Duodenal mucosa (tissue), 2 donors: ENCODE measurements around the gene EYA2.
"Not testable (repeated sequence)": the region's sequence is repeated elsewhere in the genome, so short reads cannot be mapped to it uniquely, and the experiment has no call there.

Experiments
- H3K27ac ChIP-seq: one replicate; pipeline ENCODE4 v1.7.0; 2013; ENCODE audit warnings: low read depth, low read length
- H3K27me3 ChIP-seq, 2 donors: one replicate each; pipeline ENCODE4 v1.7.0; 2013; ENCODE audit warnings: low read length in 2 of 2, control low read depth in 1 of 2; ENCODE audit not compliant: insufficient read depth in 2 of 2, control insufficient read depth in 1 of 2
- H3K36me3 ChIP-seq, 2 donors: one replicate each; pipeline ENCODE4 v1.7.0; 2013; ENCODE audit warnings: low read length in 2 of 2, control low read depth in 1 of 2; ENCODE audit not compliant: insufficient read depth in 2 of 2, control insufficient read depth in 1 of 2
- H3K4me1 ChIP-seq, 2 donors: one replicate each; pipeline ENCODE4 v1.7.0; 2013; ENCODE audit warnings: low read length in 2 of 2, control low read depth in 1 of 2; ENCODE audit not compliant: insufficient read depth in 2 of 2, control insufficient read depth in 1 of 2
- H3K4me3 ChIP-seq, 2 donors: one replicate each; pipeline ENCODE4 v1.7.0; 2013; ENCODE audit warnings: low read length in 2 of 2, low read depth in 1 of 2
- H3K9ac ChIP-seq, 2 donors: one replicate each; pipeline ENCODE4 v1.7.0; 2013; ENCODE audit warnings: low read length in 2 of 2, low read depth in 1 of 2
- H3K9me3 ChIP-seq, 2 donors: one replicate each; pipeline ENCODE4 v1.7.0; 2013; ENCODE audit warnings: low read length in 2 of 2, control low read depth in 1 of 2; ENCODE audit not compliant: control insufficient read depth in 1 of 2

The EYA2 gene

DNA sequence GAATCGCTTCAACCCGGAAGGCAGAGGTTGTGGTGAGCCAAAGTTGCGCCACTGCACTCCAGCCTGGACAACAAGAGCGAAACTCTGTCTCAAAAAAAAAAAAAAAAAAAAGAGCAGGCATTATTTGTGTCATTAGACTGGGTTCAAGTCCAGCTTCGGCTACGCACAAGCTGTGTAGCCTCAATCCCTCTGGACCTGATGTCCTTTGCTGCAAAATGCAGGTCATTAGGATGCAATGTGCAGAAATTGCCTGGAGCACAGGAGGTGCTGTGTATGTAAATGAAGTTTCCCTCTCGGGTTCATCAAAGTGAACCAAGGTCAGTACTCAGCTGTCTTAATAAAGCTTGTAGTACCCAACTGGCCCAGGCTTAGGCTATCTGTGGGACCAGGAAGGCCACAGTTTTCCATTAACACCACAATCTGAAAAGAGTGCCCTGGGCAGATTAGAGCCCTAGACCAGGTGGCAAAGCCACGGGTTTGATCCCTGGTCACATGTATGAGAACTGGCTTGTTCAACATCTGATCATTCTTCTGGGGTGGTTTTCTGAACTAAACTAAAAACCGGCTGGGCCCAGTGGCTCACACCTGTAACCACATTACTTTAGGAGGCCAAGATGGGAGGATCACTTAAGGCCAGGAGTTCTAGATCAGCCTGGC is 306.6 kb downstream of the EYA2 start:
- Histone ChIP-seq H3K9ac (no peak overlapping the region), H3K4me3 (no peak overlapping the region), H3K9me3 (no peaks in the 10 kb centered on the region), H3K36me3 (no peaks in the 10 kb centered on the region), H3K27ac (no peak overlapping the region), H3K4me1 (peaks cover 3 to 5% of the 10 kb centered on the region in 2 donors), H3K27me3 (no peaks in the 10 kb centered on the region)

DNA sequence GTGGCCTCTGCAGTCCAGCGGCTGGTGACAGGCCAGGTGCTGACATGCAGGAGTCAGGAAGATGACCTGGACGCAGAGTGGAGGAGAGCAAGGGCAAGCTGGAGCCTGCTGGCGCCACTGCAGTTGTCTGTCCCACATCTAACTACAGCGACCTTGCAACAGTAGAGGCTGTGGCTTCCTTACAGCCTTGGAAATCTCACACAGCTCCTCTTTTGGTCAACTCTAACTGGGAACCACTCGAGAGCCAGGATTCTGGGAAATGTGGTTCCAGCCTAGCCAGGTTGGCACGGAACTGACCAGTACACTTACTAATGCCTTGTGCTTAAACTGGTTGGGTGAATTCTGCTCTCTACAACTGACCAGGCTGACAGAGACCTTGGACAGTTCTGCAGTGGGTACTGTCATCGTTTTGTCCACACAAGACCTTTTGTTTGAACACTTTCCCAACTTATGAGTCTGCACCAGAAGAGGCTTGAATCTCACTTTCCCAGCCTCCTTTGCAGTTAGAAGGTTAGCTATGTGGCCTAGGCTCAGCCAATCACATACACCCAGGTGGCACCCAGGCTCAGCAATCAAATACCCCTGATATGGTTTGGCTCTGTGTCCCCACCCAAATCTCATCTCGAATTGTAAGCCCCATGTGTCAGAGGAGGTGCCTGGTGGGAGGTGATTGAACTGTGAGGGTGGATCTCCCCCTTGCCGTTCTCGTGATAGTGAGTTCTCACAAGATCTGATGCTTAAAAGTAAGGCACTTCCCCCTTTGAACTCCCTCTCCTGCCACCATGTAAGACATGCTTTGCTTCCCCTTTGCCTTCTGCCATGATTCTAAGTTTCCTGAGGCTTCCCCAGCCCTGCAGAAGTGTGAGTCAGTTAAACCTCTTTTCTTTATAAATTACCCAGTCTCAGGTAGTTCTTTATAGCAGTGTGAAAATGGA is 308.4 kb downstream of the EYA2 start:
- Histone ChIP-seq H3K9ac (no peak overlapping the region), H3K27me3 (no peaks in the 10 kb centered on the region), H3K36me3 (no peaks in the 10 kb centered on the region), H3K27ac (no peak overlapping the region), H3K4me3 (no peak overlapping the region), H3K4me1 (peaks cover 0 to 5% of the 10 kb centered on the region in 2 donors), H3K9me3 (no peaks in the 10 kb centered on the region)

DNA sequence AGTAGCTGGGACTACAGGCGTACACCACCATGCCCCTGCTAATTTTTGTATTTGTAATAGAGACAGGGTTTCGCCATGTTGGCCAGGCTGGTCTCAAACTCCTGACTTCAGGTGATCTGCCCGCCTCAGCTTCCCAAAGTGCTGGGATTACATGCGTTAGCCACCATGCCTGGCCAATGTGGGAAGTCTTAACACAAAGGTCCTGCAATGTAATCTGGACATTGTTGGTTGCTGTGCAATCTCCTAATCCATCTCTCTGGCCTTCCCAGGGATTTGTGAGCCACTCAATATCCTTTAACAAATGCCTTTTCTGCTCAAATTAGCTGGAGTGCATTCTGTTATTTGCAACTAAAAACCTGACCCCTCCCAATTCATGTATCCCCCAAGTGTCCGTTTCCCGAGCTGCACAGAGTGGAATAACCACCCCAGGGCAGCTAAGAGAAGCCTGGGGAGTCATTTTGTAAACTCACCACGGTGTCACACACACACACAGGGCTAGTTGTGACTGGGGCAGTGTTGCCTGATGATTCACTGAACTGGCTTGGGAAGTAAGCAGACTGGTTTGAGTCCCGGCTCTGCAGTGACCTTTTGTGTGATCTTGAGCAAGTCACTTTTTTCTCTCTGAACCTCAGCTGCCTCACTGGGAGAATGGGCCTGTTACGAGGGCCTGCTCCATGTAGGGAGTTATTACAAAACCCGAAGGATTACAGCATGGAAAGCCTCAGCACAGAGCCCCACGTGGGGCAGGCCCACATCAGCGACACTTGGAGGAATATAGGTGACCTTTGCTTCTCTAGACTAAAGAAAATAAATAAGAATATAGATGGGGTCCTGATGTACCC is 309.6 kb downstream of the EYA2 start:
- peaks cover 0 to 5% of the 10 kb centered on the region in 2 donors for H3K4me1 ChIP-seq
- H3K36me3 ChIP-seq, result peaks cover 6 to 7% of the 10 kb centered on the region in 2 donors

DNA sequence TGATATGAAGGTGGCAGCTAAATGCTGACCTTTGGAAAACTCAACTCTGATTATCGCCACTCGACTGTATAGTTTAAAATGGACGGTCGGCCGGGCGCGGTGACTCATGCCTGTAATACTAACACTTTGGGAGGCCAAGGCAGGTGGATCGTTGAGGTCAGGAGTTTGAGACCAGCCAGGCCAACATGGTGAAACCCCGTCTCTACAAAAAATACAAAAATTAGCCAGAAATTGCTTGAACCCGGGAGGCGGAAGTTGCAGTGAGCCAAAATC is 310.1 kb downstream of the EYA2 start:
- not testable (repeated sequence) for H3K27me3 ChIP-seq, H3K9me3 ChIP-seq, H3K4me1 ChIP-seq, H3K9ac ChIP-seq, H3K4me3 ChIP-seq, H3K27ac ChIP-seq
- peaks cover 11 to 12% of the 10 kb centered on the region in 2 donors for H3K36me3 ChIP-seq

More for the DNA sequence above, 309.6 kb downstream of the EYA2 start:
- H3K27me3 ChIP-seq, result no peaks in the 10 kb centered on the region
- no peak overlapping the region for H3K27ac ChIP-seq
- H3K9ac ChIP-seq, result no peak overlapping the region
- H3K9me3 ChIP-seq, result no peaks in the 10 kb centered on the region
- H3K4me3 ChIP-seq, result no peak overlapping the region

GRCh38 chr20:47205577-47206123 is 311.0 kb downstream of the EYA2 start:
- Histone ChIP-seq H3K4me3 (no peak overlapping the region), H3K9ac (no peak overlapping the region), H3K36me3 (peaks cover 17 to 21% of the 10 kb centered on the region in 2 donors), H3K4me1 (no peaks in the 10 kb centered on the region), H3K27me3 (no peaks in the 10 kb centered on the region), H3K27ac (no peak overlapping the region), H3K9me3 (no peaks in the 10 kb centered on the region)

DNA sequence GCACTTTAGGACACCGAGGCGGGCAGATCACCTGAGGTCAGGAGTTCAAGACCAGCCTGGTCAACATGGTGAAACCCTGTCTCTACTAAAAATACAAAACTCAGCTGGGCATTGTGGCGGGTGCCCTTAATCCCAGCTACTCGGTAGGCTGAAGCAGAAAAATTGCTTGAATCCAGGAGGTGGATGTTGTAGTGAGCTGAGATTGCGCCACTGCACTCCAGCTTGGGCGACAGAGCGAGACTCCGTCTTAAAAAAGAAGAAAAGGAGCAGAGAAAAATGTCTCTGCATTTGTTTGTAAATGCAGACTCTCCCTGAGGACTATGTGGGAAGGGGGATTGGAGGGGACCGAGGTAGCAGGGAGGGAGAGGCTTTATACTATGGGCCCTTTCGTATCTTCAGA is 311.9 kb downstream of the EYA2 start:
- H3K4me1 ChIP-seq, H3K9me3 ChIP-seq, H3K27me3 ChIP-seq, H3K9ac ChIP-seq, H3K4me3 ChIP-seq, H3K27ac ChIP-seq: not testable (repeated sequence)
- H3K36me3 ChIP-seq, result peaks cover 25 to 30% of the 10 kb centered on the region in 2 donors

- Histone ChIP-seq H3K9ac (no peak overlapping the region), H3K9me3 (no peaks in the 10 kb centered on the region), H3K4me1 (no peaks in the 10 kb centered on the region), H3K27ac (no peak overlapping the region), H3K27me3 (no peaks in the 10 kb centered on the region), H3K36me3 (peaks cover 30 to 35% of the 10 kb centered on the region in 2 donors), H3K4me3 (no peak overlapping the region)
These were observed 312.5 kb downstream of the EYA2 start for GRCh38 chr20:47206962-47207641.

- Histone ChIP-seq H3K27ac (no peak overlapping the region), H3K4me1 (no peaks in the 10 kb centered on the region), H3K9ac (no peak overlapping the region), H3K9me3 (no peaks in the 10 kb centered on the region), H3K36me3 (peaks cover 37 to 51% of the 10 kb centered on the region in 2 donors), H3K27me3 (no peaks in the 10 kb centered on the region), H3K4me3 (no peak overlapping the region)
These were observed 314.0 kb downstream of the EYA2 start for GRCh38 chr20:47208534-47209174.

DNA sequence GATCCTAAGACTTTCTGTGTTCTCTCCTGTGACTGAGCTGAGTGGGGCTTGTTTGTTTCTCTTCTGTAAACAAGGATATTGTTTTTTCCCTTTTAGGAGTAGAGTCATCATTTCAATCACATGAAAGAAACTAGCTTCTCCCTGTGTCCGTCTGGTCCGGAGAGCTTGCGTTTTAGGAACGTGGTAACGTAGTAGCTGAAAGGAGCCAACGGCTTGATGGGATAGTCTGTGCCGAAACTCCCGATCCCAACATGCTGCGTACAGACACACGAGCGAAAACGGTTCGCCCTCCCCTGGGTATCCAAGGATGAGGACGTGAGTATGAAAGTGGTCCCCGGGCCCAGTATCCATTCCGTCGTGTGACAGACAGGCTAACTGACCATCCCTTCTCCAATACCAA is 315.3 kb downstream of the EYA2 start:
- Histone ChIP-seq H3K36me3 (peaks cover 43 to 64% of the 10 kb centered on the region in 2 donors), H3K27ac (no peak overlapping the region), H3K27me3 (no peaks in the 10 kb centered on the region), H3K9me3 (no peaks in the 10 kb centered on the region), H3K9ac (no peak overlapping the region), H3K4me3 (no peak overlapping the region), H3K4me1 (no peaks in the 10 kb centered on the region)
